NCI-H2081 treated with DMSO at 0.1 percent for 48 hours (cell line): ENCODE measurements around the gene RIPK3.
"Not testable (repeated sequence)": the region's sequence is repeated elsewhere in the genome, so short reads cannot be mapped to it uniquely, and the experiment has no call there.

Experiments used
- DNase-seq: peaks from one replicate; lab custom pipeline; 2025; lab: John Stamatoyannopoulos, UW

The RIPK3 gene

DNA sequence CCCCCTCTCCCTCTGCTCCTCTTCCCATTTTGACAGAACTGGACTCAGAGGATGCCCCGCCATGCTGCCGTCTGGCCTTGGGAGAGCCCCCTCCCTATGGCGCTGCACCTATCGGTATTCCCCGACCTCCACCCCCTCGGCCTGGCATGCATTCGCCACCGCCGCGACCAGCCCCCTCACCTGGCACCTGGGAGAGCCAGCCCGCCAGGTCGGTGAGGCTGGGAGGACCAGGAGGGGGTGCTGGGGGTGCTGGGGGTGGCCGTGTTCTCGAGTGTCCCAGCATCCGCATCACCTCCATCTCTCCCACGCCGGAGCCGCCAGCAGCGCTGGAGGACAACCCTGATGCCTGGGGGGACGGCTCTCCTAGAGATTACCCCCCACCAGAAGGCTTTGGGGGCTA lies 29.7 kb upstream of the RIPK3 start:
- DNase-seq = no peak

DNA sequence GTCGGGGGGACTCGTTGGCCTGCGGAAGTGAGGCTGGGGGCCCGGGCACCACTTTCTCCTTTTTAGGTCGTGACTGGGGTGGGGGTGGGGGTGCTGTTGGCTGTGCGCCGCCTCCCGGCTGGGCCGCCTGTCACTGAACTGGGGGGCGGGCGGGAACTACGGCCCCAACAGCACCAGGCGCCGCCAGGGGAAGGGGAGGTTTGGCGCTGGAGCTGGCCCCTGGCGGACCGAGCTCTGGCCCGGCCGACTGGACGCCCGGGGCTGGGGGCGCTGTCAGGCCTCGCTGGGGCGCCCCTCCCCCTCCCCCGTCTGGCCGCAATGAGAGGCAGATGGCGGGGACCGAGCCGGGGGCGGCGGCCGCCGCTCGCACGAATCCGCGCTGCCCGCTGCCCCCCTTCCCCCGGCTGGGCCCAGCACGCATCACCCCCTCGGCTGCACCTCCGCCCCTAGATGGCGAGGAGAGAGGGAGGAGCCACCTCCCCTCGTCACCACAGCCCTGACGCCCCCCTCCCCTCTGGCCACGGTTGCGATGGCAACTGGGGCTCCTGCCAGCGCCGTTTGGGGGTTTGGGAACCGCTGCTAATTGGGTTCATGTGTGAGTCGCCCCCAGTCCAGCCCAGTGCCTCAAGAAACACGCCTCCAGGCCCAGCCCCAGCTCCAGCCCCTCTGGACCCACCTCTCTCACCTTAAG lies 28.9 kb upstream of the RIPK3 start:
- no peak for DNase-seq

DNA sequence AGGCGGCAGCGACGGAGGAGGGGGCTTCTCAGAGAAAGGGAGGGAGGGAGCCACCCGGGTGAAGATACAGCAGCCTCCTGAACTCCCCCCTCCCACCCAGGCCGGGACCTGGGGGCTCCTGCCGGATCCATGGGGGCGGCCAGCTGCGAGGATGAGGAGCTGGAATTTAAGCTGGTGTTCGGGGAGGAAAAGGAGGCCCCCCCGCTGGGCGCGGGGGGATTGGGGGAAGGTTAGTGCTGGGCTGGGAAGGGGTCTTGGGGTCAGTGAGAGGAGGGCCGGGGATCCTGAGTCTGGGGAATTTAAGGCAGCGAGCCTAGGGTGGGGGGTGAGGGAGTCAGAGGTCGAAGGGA lies 28.4 kb upstream of the RIPK3 start:
- no peak for DNase-seq

DNA sequence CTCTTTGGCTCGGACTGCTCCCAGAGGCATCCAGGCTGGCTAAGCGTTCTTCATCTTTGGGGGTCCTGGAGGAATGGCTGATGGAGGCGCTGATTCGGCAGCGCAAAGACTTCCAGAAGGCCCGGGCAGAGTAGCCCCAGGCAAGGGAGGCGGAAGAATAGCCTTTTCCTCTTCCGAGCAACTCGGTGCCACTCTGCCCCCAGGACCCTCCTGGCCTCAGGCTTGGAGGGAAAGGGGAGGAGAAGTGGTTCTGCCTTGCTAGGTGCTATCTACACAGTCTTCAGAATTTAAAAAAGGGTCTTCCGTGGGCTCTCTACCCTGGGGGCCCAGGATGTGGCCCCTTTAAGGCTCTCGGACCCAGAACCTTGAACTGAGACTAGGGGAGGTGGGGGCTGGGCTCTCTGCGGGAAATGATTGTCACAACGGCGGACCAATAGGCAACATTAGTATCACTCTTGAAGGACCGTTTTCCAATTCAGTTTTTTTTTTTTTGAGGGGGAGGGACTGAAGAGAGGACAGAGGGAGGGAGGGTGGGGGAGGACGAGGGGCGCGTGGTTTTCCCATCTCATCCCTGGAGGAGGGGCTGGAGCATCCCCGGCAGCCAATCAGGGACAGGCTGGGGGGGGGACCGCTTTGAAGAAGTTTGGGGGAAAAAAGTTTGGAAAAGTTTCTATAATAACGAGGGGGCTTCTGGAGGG lies 27.9 kb upstream of the RIPK3 start, which contains the start of gene NFATC4:
Gene NFATC4 (plus strand): TSS at position 671 of the 698 bp plus-strand sequence. CDS start 157 bp downstream, outside the sequence.
- DNase-seq = peak; percentile 44

DNA sequence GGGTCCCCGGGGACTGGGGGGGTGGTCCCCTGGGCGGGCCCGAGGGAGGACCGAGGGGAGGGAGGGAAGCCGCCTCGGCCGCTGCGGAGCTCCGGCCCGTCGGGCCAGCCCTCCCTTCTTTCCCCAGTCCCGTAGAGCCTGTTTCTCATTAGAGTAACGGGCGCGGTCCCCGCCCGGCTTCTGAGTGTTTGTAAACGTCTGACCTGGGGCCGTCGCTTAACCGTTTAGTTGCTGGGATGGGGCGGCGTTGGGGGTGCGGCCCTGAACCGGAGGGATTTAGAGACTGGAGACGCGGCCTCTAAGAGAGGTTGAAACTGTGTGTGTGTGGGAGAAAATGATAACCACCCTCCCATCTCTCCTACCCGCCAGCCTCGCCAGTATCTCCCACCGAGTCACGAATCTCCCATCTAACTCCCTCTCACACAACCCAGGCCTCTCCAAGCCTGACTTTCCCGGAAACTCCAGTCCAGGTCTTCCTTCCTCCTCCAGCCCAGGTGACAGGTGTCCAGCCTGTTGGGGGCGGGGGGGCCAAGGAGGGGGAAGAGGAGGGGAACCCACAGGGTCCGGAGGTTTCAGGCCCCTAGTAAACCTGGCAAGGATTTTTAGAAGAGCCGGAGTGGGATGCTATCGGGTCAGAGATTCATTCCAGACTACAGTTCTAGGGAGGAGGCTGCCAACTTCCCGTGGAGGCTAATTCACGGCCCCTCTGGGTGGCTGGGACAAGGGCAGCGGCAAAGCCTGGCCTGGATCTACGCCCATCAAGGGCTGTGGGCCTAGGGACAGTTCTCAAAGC lies 27.1 kb upstream of the RIPK3 start:
- peak; percentile 91 for DNase-seq

DNA sequence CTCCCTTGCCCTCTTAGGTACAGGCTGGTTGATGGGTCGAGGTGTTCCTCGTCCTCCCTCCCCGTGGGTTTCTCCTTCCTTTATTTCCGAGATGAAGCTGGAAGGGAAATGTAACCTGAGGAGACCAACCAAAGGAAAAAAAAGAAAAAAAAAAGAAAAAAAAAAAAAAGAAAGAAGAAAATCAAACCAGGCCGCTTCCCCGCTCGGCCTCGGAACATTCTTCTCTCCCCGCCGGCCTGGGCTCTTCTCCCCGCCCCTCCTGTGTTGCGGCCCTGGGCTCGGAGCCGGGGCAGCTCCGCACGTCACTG lies 26.6 kb upstream of the RIPK3 start:
- no peak for DNase-seq

DNA sequence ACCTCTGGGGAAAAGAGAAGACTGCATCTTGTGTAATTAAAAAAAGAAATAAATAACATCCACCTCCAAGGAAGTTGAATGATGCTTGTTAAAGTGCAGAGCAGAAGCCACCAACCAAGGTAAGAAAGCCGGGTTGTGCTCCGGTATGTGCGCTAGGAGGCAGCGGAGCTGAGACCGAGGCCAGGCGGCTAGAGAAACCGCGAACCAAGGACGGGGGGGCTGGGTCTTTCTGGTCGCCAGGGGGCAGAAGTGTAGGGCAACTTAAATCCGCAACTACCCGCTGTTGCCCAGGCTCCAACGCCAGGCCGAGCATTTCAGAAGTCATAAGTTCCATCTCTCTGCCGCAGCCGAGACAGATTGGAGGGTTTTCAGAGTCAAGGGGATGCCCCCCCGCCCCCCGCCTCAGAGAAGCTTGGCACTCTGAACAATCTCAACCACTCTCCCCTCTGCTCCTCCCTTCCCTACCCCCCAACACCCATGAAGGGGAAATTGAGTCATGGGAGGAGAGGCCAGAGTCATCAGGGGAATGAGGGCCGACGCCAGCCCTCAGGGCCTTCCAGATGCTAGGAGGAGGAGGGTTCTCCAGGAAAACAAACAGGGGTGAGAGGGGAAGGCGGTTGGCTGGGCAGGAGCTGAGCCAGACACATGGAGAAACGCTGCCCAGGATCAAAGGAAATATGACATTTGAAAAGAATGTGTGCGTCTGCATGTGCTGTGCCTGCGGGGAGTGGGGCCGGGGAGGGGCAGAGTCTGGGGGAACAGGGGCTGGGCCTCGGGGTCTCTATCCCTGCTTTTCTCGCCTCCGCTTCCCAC lies 26.0 kb upstream of the RIPK3 start:
- DNase-seq = no peak

DNA sequence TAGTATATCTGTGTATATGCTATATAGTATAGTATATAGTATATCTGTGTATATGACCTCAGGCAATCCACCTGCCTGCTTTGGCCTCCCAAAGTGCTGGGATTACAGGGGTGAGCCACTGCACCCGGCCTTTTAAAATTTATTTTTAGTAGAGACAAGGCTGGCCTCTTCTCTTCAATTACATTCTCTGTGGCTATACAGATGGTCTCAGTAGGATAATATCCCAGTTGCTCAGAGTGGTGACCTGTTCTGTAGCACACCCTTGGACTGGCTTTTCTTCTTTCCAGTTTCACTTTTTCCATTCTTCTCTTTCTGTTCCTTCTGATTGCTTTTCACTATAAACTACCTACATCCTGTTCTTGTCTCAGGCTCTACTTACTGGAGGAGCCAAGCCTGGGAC lies 25.1 kb upstream of the RIPK3 start:
- no peak for DNase-seq

DNA sequence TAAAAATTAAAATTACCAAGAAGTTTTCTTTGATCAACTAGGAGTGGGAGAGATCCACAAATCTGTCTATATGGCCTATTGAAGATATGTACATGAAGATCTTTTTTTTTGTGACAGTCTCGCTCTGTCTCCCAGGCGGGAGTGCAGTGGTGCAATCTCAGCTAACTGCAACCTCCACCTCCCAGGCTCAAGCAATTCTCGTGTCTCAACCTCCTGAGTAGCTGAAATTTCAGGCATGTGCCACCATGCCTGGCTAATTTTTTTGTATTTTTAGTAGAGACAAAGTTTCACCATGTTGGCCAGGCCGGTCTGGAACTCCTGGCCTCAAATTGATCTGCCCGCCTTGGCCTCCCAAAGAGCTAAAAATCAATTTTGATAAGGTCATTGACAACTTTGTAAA lies 23.6 kb upstream of the RIPK3 start:
- DNase-seq = no peak

DNA sequence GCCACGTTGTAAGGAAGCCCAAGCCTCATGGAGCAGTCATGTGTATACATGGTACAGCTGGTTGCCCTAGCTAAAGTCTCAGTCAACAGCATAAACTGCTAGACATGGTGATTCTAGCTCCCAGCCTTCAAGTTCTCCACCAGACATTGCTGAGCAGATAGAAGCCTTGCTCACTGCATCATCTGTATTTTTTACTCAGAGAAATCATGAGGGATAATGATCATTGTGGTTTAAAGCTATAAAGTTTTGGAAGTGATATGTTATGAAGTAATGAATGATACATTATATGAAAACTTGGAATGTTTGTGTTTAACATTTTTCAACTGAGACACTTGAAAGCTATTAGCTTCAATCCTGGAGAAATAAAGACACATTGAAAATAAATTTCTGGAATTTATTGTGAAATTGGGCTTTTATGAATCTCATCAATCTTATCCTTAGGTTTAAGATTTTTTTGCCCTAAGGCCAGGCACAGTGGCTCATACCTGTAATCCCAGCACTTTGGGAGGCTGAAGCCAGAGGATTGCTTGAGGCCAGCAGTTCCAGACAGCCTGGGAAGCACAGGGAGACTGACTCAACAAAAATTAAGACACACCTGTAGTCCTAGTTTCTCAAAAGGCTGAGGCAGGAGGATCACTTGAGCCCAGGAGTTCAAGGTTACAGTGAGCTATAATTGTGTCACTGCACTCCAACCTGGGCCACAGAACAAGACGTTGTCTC lies 22.6 kb upstream of the RIPK3 start:
- no peak for DNase-seq

DNA sequence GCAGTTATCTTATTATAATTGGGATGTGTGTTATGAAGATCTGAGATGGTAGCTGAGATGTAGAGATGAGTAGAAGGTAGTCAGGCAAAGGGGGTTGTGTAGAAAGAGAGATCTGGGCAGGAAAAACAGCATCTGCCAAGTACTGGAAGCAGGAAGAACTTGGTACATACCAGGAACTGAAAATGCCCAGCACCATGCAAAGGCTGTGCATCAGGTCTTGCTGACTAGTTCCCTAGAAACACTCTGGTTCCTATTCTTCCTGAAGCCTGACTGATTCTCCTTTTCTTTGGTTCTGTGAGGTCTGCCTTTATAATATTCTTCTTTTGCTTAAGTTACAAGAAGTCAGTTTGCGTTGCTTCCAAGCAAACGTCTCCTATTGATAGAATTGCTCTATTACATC lies 21.5 kb upstream of the RIPK3 start:
- no peak for DNase-seq

DNA sequence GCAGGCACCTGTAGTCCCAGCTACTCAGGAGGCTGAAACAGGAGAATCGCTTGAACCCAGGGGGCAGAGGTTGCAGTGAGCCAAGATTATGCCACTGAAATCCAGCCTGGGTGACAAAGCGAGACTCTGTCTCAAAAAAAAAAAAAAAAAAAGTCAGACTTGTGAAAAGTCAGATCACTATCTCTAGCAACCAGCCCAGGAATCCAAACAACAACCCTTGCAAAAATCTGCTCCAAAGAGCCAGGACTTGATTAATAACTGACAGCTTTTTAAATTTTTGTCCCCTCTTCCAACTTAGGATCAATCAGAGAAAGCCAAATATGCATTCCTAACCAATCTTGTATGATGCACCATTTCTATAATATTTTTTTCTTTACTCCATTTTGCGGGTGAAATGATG lies 20.5 kb upstream of the RIPK3 start:
- no peak for DNase-seq

DNA sequence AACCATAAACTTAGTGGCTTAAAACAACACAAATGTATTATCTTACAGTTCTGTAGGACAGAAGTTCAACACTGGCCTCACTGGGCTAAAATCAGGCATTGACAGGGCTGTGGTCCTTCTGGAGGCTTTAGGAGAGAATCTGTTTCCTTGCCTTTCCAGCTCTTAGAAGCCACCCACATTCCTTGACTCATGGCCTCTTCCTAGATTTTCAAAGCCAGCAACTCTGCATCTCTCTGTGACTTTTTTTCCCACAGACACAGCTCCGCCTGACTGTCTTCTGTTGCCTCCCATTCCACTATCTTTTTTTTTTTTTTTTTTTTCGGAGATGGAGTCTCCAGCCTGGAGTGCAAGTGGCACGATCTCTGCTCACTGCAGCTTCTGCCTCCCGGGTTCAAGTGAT lies 16.4 kb upstream of the RIPK3 start:
- no peak for DNase-seq

DNA sequence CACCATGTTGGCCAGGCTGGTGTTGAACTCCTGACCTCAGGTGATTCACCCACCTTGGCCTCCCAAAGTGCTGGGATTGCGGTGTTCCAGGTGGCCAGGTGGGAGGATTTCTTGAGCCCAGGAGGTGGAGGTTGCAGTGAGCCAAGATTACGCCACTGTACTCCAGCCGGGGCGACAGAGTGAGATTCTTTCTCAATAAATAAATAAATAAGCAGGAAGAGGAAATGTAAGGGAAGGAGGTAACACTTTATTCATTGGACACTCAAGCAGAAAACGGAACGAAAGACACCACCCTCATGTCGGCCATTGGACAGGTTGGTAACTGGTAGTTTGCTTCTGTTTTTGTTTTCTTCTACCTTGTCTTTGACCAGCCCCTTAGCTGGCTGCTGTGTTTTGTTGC lies 15.2 kb upstream of the RIPK3 start:
- no peak for DNase-seq

DNA sequence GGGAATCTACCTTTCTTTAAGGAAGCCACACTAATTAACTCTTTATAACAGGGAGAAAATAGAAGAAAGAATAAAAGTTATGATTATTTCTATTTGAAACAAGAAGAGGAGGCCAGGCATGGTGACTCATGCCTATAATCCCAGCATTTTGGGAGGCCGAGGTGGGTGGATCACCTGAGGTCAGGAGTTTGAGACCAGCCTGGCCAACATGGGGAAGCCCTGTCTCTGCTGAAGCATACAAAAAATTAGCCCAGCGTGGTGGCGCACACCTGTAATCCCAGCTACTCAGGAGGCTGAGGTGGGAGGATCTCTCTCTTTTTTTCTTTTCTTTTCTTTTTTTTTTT lies 14.7 kb upstream of the RIPK3 start:
- not testable (repeated sequence) for DNase-seq

DNA sequence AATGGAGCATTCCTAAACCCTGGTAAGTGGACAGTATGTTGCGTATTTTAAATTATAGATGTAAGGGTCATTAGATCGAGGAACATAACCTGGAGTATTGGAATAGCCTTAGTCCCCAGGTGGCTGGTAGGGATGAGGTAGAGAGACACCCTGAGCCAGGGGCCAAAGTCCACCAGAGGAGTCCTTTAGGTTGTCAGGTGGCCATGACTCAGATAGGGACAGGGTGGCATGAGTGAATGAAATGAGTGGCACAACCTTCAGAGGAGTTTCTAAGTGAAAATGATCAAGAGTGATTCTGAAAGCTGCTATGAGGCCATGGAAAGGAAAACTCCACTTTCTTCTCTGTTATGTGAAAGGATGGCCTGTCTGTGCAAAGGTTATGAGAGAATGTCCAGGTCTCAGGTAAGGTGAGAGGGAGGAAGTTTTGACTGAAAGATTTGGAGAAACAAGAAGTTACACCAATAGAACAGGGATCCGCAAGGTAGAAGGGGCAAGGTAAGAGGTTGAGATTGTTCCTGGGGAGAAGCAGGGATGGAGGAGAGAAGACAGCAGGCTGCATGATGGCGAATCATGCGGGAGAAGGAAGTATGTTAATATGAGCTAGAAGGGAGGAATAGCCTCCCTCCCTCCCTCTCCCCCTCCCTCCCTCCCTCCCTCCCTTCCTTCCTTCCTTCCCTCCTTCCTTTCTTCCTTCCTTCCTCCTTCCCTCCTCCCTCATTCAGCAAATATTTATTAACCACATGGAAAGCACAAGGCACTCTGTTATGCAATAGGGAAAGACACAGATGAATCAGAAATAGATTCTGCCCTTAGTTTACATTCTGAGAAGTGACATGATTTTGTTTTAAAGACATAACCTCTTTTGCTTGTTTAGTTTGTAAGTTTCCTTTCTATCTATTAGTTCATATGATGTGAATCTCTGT lies 14.0 kb upstream of the RIPK3 start:
- DNase-seq = no peak

DNA sequence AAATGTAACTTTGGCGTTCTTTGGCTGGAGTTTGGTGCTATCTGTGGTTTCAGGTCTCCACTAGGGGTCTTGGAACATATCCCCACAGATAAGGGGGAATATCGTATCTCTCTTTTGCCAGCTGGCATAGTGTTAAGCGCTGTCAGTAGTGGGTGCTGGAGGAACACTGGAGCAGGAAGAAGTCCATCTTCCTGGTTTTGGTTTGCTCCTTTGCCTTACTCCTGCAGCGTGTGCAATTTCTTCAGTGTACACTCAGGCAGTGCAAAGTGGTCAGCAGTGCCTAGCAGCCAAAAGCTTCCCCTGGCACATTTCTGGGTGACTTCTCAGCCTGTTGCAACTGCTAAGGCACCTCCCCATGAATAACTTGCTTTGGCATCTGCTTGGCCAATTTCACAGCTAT lies 11.7 kb upstream of the RIPK3 start:
- no peak for DNase-seq

DNA sequence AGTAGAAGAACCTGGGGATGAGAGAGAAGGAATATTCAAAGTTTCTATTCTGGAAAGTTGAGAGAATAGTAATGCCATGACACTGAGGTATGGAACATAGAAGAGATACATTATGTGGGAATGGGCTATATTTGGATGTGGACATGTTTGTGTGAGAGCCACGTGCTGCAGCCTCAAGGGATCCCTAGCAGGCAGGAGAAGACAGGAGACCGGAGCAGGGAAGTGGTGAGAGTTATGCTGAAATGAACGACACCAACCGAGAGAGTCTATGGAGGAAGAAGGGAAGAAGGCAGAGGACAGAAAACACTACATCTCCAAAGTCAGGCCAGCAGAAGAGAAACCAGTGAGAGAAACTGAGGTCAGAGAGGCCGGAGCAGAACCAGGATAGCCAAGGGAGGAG lies 10.0 kb upstream of the RIPK3 start:
- DNase-seq = no peak

DNA sequence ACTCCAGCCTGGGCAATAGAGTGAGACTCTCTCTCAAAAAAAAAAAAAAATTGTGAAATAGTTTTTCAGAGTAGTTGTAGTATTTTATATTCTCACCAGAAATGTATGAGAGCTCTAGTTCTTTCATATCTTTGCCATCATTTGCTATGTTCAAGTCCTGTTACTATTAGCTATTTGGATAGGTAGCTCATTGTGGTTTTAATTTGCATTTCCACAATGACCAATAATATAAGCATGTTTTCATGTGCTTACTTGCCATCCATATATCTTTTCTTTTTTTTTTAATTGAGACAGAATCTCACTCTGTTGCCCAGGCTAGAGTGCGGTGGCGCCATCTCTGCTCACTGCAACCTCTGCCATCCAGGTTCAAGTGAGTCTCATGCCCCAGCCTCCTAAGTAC lies 8.4 kb upstream of the RIPK3 start:
- DNase-seq = no peak

DNA sequence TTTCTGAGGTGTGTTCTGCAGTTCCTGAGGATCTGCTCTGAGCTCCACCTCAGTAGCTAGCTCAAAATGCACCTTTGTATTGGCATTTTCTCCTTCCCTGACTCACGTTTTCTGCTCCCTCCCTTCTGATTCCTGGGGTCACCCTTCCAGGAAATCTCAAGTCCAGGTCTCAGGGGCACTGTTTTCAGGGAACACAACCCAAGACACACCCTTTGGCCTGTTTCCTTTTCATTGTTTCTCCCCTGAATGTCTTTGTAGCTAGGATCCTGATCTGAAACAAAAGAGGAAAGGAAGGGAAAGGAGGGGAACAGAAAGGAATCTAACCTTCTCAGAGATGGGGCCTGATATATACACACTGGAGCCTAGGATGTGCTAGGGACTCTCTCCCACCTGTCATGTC lies 7.3 kb upstream of the RIPK3 start:
- DNase-seq = no peak
